HepG2 (cell line): ENCODE data around the gene CCDC142. TPM values are rescaled to one million over a fixed set of nuclear protein-coding genes. Genes with fewer than 3 reads are reported as not detected.

Experiments
- DMAP1 ChIP-seq: IDR thresholded peaks from 2 replicates; pipeline ENCODE4 v1.6.1; 2016
- FOXC1 ChIP-seq: sonication (generic); formaldehyde crosslinking; IDR thresholded peaks from 2 replicates; pipeline ENCODE4 v1.8.0; 2022; ENCODE audit warnings: mild to moderate bottlenecking, missing genetic modification reagents, borderline replicate concordance
- FOXP1 ChIP-seq, 2 experiments: fragments of 450-650 bp in 1 of 2; IDR thresholded peaks; 2 replicates each; pipeline ENCODE4 v1.6.1; 2017 to 2018; ENCODE audit warnings: antibody characterized with exemption in 1 of 2
- HNRNPLL ChIP-seq: fragments of 200-400 bp; formaldehyde crosslinking; IDR thresholded peaks from 2 replicates; pipeline ENCODE4 v1.6.1; 2017; ENCODE audit warnings: mild to moderate bottlenecking, low read depth, low read length; ENCODE audit not compliant: poor library complexity, severe bottlenecking
- KAT8 ChIP-seq: IDR thresholded peaks from 2 replicates; pipeline ENCODE4 v1.6.1; 2016; ENCODE audit warnings: missing genetic modification reagents, missing compliant biosample characterization
- KLF16 ChIP-seq, 2 experiments: sonication (generic) in 1 of 2; formaldehyde crosslinking in 1 of 2; IDR thresholded peaks; 2 replicates each; pipeline versions ENCODE4 v1.6.1 to v1.8.0; 2016 to 2023; ENCODE audit warnings: missing genetic modification reagents in 2 of 2, missing compliant biosample characterization in 1 of 2
- LBX2 ChIP-seq: sonication (generic); formaldehyde crosslinking; IDR thresholded peaks from 2 replicates; pipeline ENCODE4 v1.5.0; 2020; ENCODE audit warnings: missing genetic modification reagents, mild to moderate bottlenecking, borderline replicate concordance
- MYNN ChIP-seq: sonication (generic); formaldehyde crosslinking; IDR thresholded peaks from 2 replicates; pipeline ENCODE4 v1.4.0; 2020; ENCODE audit warnings: mild to moderate bottlenecking, low read depth, missing genetic modification reagents
- MYPOP ChIP-seq: sonication (generic); formaldehyde crosslinking; IDR thresholded peaks from 2 replicates; pipeline ENCODE4 v1.8.1; 2023; ENCODE audit warnings: mild to moderate bottlenecking, moderate library complexity, missing genetic modification reagents
- POGK ChIP-seq: sonication (generic); formaldehyde crosslinking; conservative IDR thresholded peaks from 2 replicates; pipeline ENCODE4 v1.8.0; 2022; ENCODE audit warnings: mild to moderate bottlenecking, moderate library complexity, missing genetic modification reagents
- SIX4 ChIP-seq: sonication (generic); formaldehyde crosslinking; IDR thresholded peaks from 2 replicates; pipeline ENCODE4 v1.4.0; 2020; ENCODE audit warnings: missing genetic modification reagents
- SMAD3 ChIP-seq: sonication (generic); formaldehyde crosslinking; IDR thresholded peaks from 2 replicates; pipeline ENCODE4 v1.4.0; 2020; ENCODE audit warnings: missing genetic modification reagents
- ZFP90 ChIP-seq: sonication (generic); formaldehyde crosslinking; IDR thresholded peaks from 2 replicates; pipeline ENCODE4 v1.8.0; 2022; ENCODE audit warnings: missing genetic modification reagents, mild to moderate bottlenecking, inconsistent platforms, borderline replicate concordance
- ZNF138 ChIP-seq: sonication (generic); formaldehyde crosslinking; IDR thresholded peaks from 2 replicates; pipeline ENCODE4 v1.5.0; 2020; ENCODE audit warnings: mild to moderate bottlenecking, low read depth, missing genetic modification reagents
- ZNF317 ChIP-seq: sonication (generic); formaldehyde crosslinking; IDR thresholded peaks from 2 replicates; pipeline ENCODE4 v1.5.0; 2020; ENCODE audit warnings: mild to moderate bottlenecking, missing genetic modification reagents
- ZNF382 ChIP-seq: sonication (generic); formaldehyde crosslinking; IDR thresholded peaks from 2 replicates; pipeline ENCODE4 v1.5.0; 2020; ENCODE audit warnings: missing genetic modification reagents, mild to moderate bottlenecking, borderline replicate concordance
- ZNF441 ChIP-seq: sonication (generic); formaldehyde crosslinking; IDR thresholded peaks from 2 replicates; pipeline ENCODE4 v1.7.0; 2021; ENCODE audit warnings: missing genetic modification reagents, borderline replicate concordance
- ZNF546 ChIP-seq: sonication (generic); formaldehyde crosslinking; conservative IDR thresholded peaks from 2 replicates; pipeline ENCODE4 v1.8.1; 2023; ENCODE audit warnings: mild to moderate bottlenecking, missing genetic modification reagents
- ZNF549 ChIP-seq: sonication (generic); formaldehyde crosslinking; IDR thresholded peaks from 2 replicates; pipeline ENCODE4 v1.5.0; 2020; ENCODE audit warnings: missing genetic modification reagents
- ZNF570 ChIP-seq: sonication (generic); formaldehyde crosslinking; IDR thresholded peaks from 2 replicates; pipeline ENCODE4 v1.4.0; 2020; ENCODE audit warnings: mild to moderate bottlenecking, missing genetic modification reagents, borderline replicate concordance
- ZNF678 ChIP-seq: sonication (generic); formaldehyde crosslinking; IDR thresholded peaks from 2 replicates; pipeline ENCODE4 v1.4.0; 2020; ENCODE audit warnings: mild to moderate bottlenecking, missing genetic modification reagents
- ZNF7 ChIP-seq: IDR thresholded peaks from 2 replicates; pipeline ENCODE4 v1.6.1; 2016; ENCODE audit warnings: missing biosample characterization, missing genetic modification reagents
- ZNF773 ChIP-seq: sonication (generic); formaldehyde crosslinking; IDR thresholded peaks from 2 replicates; pipeline ENCODE4 v1.4.0; 2020; ENCODE audit warnings: missing genetic modification reagents, borderline replicate concordance
- polyA plus RNA-seq, 8 experiments: library from polyadenylated mRNA; depleted of rRNA in 3 of 8; stranded (reverse) in 7 of 8; unstranded in 1 of 8; fragments of >200 nt; fragmentation: Illumina TruSeq in 4 of 8; extraction: Trizol in 4 of 8; gene quantifications; 2 replicates each; pipeline versions ENCODE4 v1.2.1 to v1.2.3, GENCODE V29; 2011 to 2016; ENCODE audit warnings: low read depth in 4 of 8, missing spikeins in 1 of 8, mixed read lengths in 1 of 8; ENCODE audit not compliant: insufficient read depth in 1 of 8
- total RNA-seq, 5 experiments: library from RNA; depleted of rRNA; stranded (reverse); fragments of >200 nt; fragmentation: Illumina TruSeq; extraction: Trizol; gene quantifications; 2 replicates each; pipeline ENCODE4 v1.2.3, GENCODE V29; 2016; ENCODE audit warnings: low read depth in 1 of 5
- TF ChIP-seq, protein P1 (sequence below): conservative IDR thresholded peaks from 2 replicates; pipeline ENCODE4 v1.6.1; 2018; ENCODE audit warnings: missing genetic modification reagents

The CCDC142 gene
- total and polyA plus RNA-seq, 2 of the 13 experiments (the other 11 are each of a cell fraction or from before 2014, with no cell fraction given), result 14.7 to 30.4 TPM

- TF ChIP-seq POGK (CRISPR knock-in tag) (peak; percentile 93), LBX2 (CRISPR knock-in tag) (0 out of 2 replicates have a peak, but pooled peaks have one; percentile 60), ZFP90 (CRISPR knock-in tag) (peak; percentile 95), ZNF678 (CRISPR knock-in tag) (0 out of 2 replicates have a peak, but pooled peaks have one; percentile 83), MYPOP (CRISPR knock-in tag) (peak; percentile 88), ZNF382 (CRISPR knock-in tag) (no peak), FOXP1 (IDR thresholded peaks at IDR 0.05) (no peak), FOXP1 (CRISPR knock-in tag; IDR thresholded peaks at IDR 0.05) (no peak; the same call in 1 of the 2 replicates), HNRNPLL (peak; percentile 78), ZNF549 (CRISPR knock-in tag) (no peak), MYNN (CRISPR knock-in tag) (peak; percentile 58; the same call in 1 of the 2 replicates), ZNF546 (CRISPR knock-in tag) (peak; percentile 81; the same call in 1 of the 2 replicates), SIX4 (CRISPR knock-in tag) (peak; percentile 38; the same call in 1 of the 2 replicates), ZNF773 (peak; percentile 27; the same call in 1 of the 2 replicates), DMAP1 (CRISPR knock-in tag) (peak; percentile 93), ZNF441 (peak; percentile 55; the same call in 1 of the 2 replicates), ZNF138 (CRISPR knock-in tag) (peak; percentile 61; the same call in 1 of the 2 replicates), KAT8 (CRISPR knock-in tag) (peak; percentile 99), SMAD3 (CRISPR knock-in tag) (peak; percentile 82), ZNF570 (CRISPR knock-in tag) (0 out of 2 replicates have a peak, but pooled peaks have one; percentile 95), KLF16 (CRISPR knock-in tag; IDR thresholded peaks at IDR 0.05) (peak in 1 of 2 experiments; percentile 97; a peak in 2 of 4 replicates), FOXC1 (peak; percentile 96; the same call in 1 of the 2 replicates), ZNF7 (CRISPR knock-in tag) (no peak), ZNF317 (peak; percentile 88; the same call in 1 of the 2 replicates)
- TF ChIP-seq, protein P1, sequence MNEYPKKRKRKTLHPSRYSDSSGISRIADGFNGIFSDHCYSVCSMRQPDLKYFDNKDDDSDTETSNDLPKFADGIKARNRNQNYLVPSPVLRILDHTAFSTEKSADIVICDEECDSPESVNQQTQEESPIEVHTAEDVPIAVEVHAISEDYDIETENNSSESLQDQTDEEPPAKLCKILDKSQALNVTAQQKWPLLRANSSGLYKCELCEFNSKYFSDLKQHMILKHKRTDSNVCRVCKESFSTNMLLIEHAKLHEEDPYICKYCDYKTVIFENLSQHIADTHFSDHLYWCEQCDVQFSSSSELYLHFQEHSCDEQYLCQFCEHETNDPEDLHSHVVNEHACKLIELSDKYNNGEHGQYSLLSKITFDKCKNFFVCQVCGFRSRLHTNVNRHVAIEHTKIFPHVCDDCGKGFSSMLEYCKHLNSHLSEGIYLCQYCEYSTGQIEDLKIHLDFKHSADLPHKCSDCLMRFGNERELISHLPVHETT (CRISPR knock-in tag), result peak; percentile 84
Observed at GRCh38 chr2:74472086-74472944, 10.5 kb downstream of the CCDC142 start, which contains the start of gene MRPL53 (continued).
